Memory B cell (primary cell): ENCODE measurements around the gene PRLR.
A peak's percentile ranks its signal among the peaks of the same experiment; 100 is the strongest.
"Not testable (repeated sequence)": the region's sequence is repeated elsewhere in the genome, so short reads cannot be mapped to it uniquely, and the experiment has no call there.

Experiments
- ATAC-seq: fragments of 150-1000 bp; cut with Tn5 transposase; 2 replicates; pipeline ENCODE4 v1.10.0; 2021; ENCODE audit warnings: low read depth, mild to moderate bottlenecking, moderate library complexity
- DNase-seq, 2 donors: peaks; one replicate each; pipeline ENCODE4 v3.0.0; 2022; ENCODE audit warnings: low spot score in 2 of 2
- H3K27ac Mint-ChIP-seq: one replicate; pipeline ENCODE4 v1.8.0; 2022; ENCODE audit warnings: mild to moderate bottlenecking, moderate library complexity, mixed read lengths
- H3K27me3 Mint-ChIP-seq: one replicate; pipeline ENCODE4 v1.8.0; 2022; ENCODE audit warnings: mixed read lengths
- H3K36me3 Mint-ChIP-seq: one replicate; pipeline ENCODE4 v1.8.0; 2022; ENCODE audit warnings: mild to moderate bottlenecking, mixed read lengths
- H3K4me1 Mint-ChIP-seq: one replicate; pipeline ENCODE4 v1.8.0; 2022; ENCODE audit warnings: mixed read lengths
- H3K4me3 Mint-ChIP-seq: one replicate; pipeline ENCODE4 v1.8.0; 2022; ENCODE audit warnings: mild to moderate bottlenecking, moderate library complexity, mixed read lengths
- H3K9me3 Mint-ChIP-seq: one replicate; pipeline ENCODE4 v1.8.0; 2022; ENCODE audit warnings: mixed read lengths

The PRLR gene

GRCh38 chr5:35198075-35198474 lies 32.2 kb downstream of the PRLR start:
- no peak for DNase-seq
- peaks cover 2% of the 10 kb centered on the region for H3K27me3 Mint-ChIP-seq
- no peak for ATAC-seq
- H3K9me3 Mint-ChIP-seq: no peaks in the 10 kb centered on the region
- H3K36me3 Mint-ChIP-seq: no peaks in the 10 kb centered on the region
- no peak overlapping the region for H3K27ac Mint-ChIP-seq
- no peak overlapping the region for H3K4me3 Mint-ChIP-seq
- H3K4me1 Mint-ChIP-seq: peaks cover 27% of the 10 kb centered on the region

DNA sequence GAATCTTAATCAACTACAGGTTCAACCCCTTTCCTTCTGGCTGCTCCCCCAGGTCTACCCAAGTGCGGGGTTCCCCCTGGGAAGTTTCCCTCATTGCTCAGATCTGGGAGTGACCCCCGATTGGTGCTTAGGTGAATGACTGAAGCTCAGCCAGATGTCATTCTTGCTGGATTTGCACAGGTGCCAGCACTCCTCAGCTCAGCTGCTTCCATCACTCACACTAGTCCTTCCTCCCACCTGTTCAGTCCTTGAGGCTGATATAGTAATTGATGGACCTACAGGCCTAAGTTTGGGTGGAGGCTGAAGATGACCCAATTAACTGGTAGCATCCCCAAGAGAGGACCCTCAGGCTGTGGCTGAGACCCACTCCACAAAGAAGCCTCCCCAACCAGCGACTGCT lies 32.9 kb downstream of the PRLR start:
- Mint-ChIP-seq H3K9me3 (no peaks in the 10 kb centered on the region), H3K36me3 (no peaks in the 10 kb centered on the region), H3K4me3 (no peak overlapping the region), H3K27me3 (peaks cover 2% of the 10 kb centered on the region), H3K27ac (no peak overlapping the region), H3K4me1 (peaks cover 26% of the 10 kb centered on the region)
- ATAC-seq: no peak
- no peak for DNase-seq

GRCh38 chr5:35195472-35195852 lies 34.8 kb downstream of the PRLR start:
- no peak for DNase-seq
- H3K27ac Mint-ChIP-seq: peak overlapping the region; percentile 86
- no peaks in the 10 kb centered on the region for H3K9me3 Mint-ChIP-seq
- ATAC-seq: no peak
- no peaks in the 10 kb centered on the region for H3K27me3 Mint-ChIP-seq
- H3K36me3 Mint-ChIP-seq: peaks cover 2% of the 10 kb centered on the region
- peaks cover 28% of the 10 kb centered on the region for H3K4me1 Mint-ChIP-seq
- peak overlapping the region; percentile 42 for H3K4me3 Mint-ChIP-seq

DNA sequence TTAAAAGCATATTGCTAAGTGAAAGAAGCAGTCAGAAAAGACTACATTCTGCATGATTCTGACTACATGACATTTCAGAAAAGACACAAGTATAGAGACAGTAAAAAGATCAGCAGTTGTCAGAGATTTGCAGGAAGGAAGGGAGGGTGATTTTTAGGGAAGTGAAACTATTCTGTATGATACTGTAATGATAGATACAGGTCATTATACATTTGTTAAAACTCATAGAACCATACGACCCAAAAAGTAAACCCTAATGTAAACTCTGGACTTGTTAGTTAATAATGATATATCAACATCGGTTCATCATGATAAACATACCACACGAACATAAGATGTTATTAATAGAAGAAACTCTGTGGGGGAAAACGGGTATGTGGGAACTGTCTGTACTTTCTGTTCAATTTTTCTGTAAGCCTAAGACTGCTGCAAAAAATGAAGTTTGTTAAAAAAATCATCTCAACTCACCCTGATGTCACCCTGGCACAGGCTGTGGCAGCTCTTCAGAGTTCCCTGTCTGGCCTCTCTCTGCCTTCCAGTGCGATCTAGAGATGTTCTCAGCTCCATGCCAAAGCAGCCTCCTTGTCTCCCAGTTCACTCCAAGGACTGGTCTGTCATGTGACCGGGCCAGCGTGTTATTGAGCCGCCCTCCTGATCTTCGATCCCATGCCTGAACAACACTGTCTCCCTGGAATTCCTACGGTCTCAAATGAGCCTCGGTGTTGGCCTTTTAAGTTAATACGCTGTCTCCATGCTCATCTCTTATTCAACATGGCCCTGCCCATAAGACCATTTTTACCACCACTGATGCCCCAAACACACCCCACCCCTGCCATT lies 35.4 kb downstream of the PRLR start:
- Mint-ChIP-seq H3K4me3 (peak overlapping the region; percentile 42), H3K27me3 (no peaks in the 10 kb centered on the region), H3K9me3 (no peaks in the 10 kb centered on the region), H3K4me1 (peaks cover 28% of the 10 kb centered on the region), H3K36me3 (peaks cover 2% of the 10 kb centered on the region), H3K27ac (peak overlapping the region; percentile 86)
- DNase-seq: peak in 1 of 2 donors; percentile 44
- ATAC-seq: peak; percentile 93

DNA sequence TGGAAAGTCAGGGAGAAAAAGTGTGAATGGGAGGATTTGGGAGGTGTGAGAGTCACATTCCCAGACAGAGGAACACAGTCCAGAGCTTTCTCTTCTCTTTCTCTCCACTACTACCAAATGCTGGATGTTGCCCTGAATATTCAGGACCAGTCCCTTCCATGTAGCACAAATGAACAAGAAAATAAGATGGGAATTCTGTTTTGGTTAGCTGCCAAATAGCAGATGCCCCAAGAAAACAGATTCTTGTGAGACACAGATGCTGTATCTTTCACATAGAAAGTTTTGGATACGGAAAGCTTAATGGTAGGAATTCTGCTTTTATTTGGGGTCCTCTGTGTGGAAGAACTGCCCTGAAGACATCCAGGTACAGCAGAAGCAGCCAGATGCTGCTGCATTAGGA lies 37.8 kb downstream of the PRLR start:
- peak overlapping the region; percentile 12 for H3K27ac Mint-ChIP-seq
- ATAC-seq: no peak
- peaks cover 28% of the 10 kb centered on the region for H3K4me1 Mint-ChIP-seq
- H3K27me3 Mint-ChIP-seq: no peaks in the 10 kb centered on the region
- no peak for DNase-seq
- no peaks in the 10 kb centered on the region for H3K9me3 Mint-ChIP-seq
- H3K4me3 Mint-ChIP-seq: no peak overlapping the region
- H3K36me3 Mint-ChIP-seq: peaks cover 2% of the 10 kb centered on the region

- H3K27ac Mint-ChIP-seq, DNase-seq, H3K27me3 Mint-ChIP-seq, H3K9me3 Mint-ChIP-seq, ATAC-seq, H3K4me3 Mint-ChIP-seq, H3K36me3 Mint-ChIP-seq: not testable (repeated sequence)
- H3K4me1 Mint-ChIP-seq: peaks cover 14% of the 10 kb centered on the region
Measured at GRCh38 chr5:35189801-35190200, 40.5 kb downstream of the PRLR start.

- DNase-seq (no peak), ATAC-seq (no peak)
- Mint-ChIP-seq H3K27me3 (peaks cover 5% of the 10 kb centered on the region), H3K4me1 (peaks cover 5% of the 10 kb centered on the region), H3K9me3 (no peaks in the 10 kb centered on the region), H3K27ac (no peak overlapping the region), H3K36me3 (peaks cover 2% of the 10 kb centered on the region), H3K4me3 (no peak overlapping the region)
Measured at GRCh38 chr5:35188031-35188457, 42.2 kb downstream of the PRLR start.

- DNase-seq, H3K4me3 Mint-ChIP-seq, H3K27ac Mint-ChIP-seq, ATAC-seq, H3K4me1 Mint-ChIP-seq, H3K27me3 Mint-ChIP-seq, H3K36me3 Mint-ChIP-seq, H3K9me3 Mint-ChIP-seq: not testable (repeated sequence)
Measured at GRCh38 chr5:35187621-35188020, 42.7 kb downstream of the PRLR start.

- Mint-ChIP-seq H3K9me3 (no peaks in the 10 kb centered on the region), H3K27me3 (peaks cover 5% of the 10 kb centered on the region), H3K27ac (no peak overlapping the region), H3K4me3 (no peak overlapping the region), H3K36me3 (no peaks in the 10 kb centered on the region), H3K4me1 (peaks cover 3% of the 10 kb centered on the region)
- DNase-seq (no peak), ATAC-seq (no peak)
Measured at GRCh38 chr5:35186749-35187148, 43.5 kb downstream of the PRLR start.

GRCh38 chr5:35185518-35185917 lies 44.8 kb downstream of the PRLR start:
- Mint-ChIP-seq H3K4me1 (no peaks in the 10 kb centered on the region), H3K27ac (no peak overlapping the region), H3K36me3 (no peaks in the 10 kb centered on the region), H3K27me3 (peaks cover 5% of the 10 kb centered on the region), H3K9me3 (no peaks in the 10 kb centered on the region), H3K4me3 (no peak overlapping the region)
- ATAC-seq (no peak), DNase-seq (no peak)

GRCh38 chr5:35183556-35183955 lies 46.7 kb downstream of the PRLR start:
- no peaks in the 10 kb centered on the region for H3K4me1 Mint-ChIP-seq
- ATAC-seq (no peak), DNase-seq (no peak)
- no peaks in the 10 kb centered on the region for H3K9me3 Mint-ChIP-seq
- no peaks in the 10 kb centered on the region for H3K36me3 Mint-ChIP-seq
- H3K27me3 Mint-ChIP-seq: peaks cover 5% of the 10 kb centered on the region
- H3K27ac Mint-ChIP-seq: no peak overlapping the region
- H3K4me3 Mint-ChIP-seq: no peak overlapping the region

DNA sequence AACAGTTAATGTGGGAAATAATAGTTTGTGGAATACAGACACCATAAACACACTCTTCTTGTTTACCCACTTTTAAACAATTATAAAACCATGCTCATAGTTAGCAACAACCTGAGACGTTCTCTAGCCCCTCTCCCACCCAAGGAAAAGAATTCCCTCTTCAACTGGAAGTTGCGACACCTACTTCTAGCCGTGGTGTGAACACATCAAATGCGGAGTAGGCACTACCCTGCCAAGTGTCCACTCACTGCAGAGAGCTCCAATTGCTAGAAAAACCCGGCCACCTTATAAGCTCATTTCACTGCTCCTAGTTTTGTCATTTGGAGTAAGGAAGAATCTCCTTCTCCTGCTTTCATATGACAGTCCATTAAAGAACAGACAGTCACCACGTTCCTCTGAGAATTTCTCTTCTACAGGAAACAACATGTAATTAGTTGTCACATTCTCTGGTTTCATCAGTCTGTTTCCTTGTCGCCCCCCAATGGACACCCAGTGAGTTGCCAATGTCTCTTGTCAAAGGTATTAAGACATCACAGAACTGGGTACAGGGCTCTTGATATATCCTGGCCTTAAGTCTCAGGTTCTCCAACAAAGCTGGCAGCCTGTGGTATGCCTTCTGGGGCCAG lies 47.3 kb downstream of the PRLR start:
- DNase-seq: no peak
- ATAC-seq: no peak
- no peak overlapping the region for H3K4me3 Mint-ChIP-seq
- H3K27ac Mint-ChIP-seq: no peak overlapping the region
- H3K9me3 Mint-ChIP-seq: no peaks in the 10 kb centered on the region
- H3K27me3 Mint-ChIP-seq: peaks cover 5% of the 10 kb centered on the region
- H3K36me3 Mint-ChIP-seq: no peaks in the 10 kb centered on the region
- H3K4me1 Mint-ChIP-seq: no peaks in the 10 kb centered on the region

DNA sequence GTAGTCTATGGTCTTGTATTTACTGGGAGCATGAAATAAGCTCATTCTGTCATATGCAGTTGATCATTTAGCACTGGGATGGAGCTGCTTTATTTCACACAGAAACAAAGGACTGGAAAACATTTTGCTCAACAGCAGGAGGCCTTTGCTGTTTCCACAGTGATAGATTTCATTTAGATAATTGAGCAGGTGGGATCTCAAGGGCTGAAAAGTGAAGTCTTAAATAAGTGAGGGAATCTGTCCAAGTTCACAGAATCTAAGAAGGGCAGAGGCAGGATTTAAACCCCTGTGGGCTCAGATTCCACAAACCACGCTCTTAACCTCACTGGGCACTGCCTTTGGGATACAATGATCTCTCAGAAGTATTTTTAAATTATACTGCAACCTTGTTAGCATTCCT lies 47.8 kb downstream of the PRLR start:
- DNase-seq (no peak), ATAC-seq (no peak)
- Mint-ChIP-seq H3K27me3 (peaks cover 5% of the 10 kb centered on the region), H3K4me3 (no peak overlapping the region), H3K9me3 (no peaks in the 10 kb centered on the region), H3K36me3 (no peaks in the 10 kb centered on the region), H3K4me1 (no peaks in the 10 kb centered on the region), H3K27ac (no peak overlapping the region)

DNA sequence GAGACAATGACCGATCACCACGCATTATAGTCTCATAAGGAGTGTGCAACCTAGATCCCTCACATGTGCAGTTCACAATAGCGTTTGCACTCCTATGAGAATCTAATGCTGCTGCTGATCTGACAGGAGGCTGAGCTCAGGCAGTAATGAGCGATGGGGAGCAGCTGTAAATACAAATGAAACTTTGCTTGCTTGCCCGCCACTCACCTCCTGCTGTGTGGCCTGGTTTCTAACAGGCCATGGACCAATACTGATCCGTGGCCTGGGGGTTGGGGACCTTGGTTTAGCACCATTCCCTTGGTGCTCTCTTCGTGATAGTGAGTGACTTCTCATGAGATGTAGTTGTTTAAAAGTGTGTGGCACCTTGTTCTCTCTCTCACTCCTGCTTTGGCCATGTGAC lies 50.2 kb downstream of the PRLR start:
- no peak for DNase-seq
- H3K36me3 Mint-ChIP-seq: no peaks in the 10 kb centered on the region
- ATAC-seq: no peak
- H3K4me3 Mint-ChIP-seq: no peak overlapping the region
- peaks cover 1% of the 10 kb centered on the region for H3K9me3 Mint-ChIP-seq
- peaks cover 5% of the 10 kb centered on the region for H3K27me3 Mint-ChIP-seq
- H3K27ac Mint-ChIP-seq: no peak overlapping the region
- H3K4me1 Mint-ChIP-seq: no peaks in the 10 kb centered on the region

GRCh38 chr5:35177783-35178182 lies 52.5 kb downstream of the PRLR start:
- peaks cover 2% of the 10 kb centered on the region for H3K27me3 Mint-ChIP-seq
- no peak overlapping the region for H3K4me3 Mint-ChIP-seq
- no peak overlapping the region for H3K27ac Mint-ChIP-seq
- DNase-seq: no peak
- H3K36me3 Mint-ChIP-seq: no peaks in the 10 kb centered on the region
- peaks cover 1% of the 10 kb centered on the region for H3K9me3 Mint-ChIP-seq
- H3K4me1 Mint-ChIP-seq: no peaks in the 10 kb centered on the region
- ATAC-seq: no peak
